Transverse colon (tissue), 4 donors: ENCODE measurements around the gene G6PC2.
"Not testable (repeated sequence)": the region's sequence is repeated elsewhere in the genome, so short reads cannot be mapped to it uniquely, and the experiment has no call there.

Experiments
- CTCF ChIP-seq, 5 experiments: fragments of 200-600 bp in 3 of 5; fragments of 450-650 bp in 2 of 5; sonication (generic) in 3 of 5; IDR thresholded peaks; 1 replicate in 2 of 5; 2 replicates in 3 of 5; pipeline ENCODE4 v1.5.1; 2016 to 2017; ENCODE audit warnings: antibody characterized with exemption in 5 of 5, inconsistent platforms in 3 of 5, mild to moderate bottlenecking in 2 of 5, moderate library complexity in 1 of 5
- EP300 ChIP-seq: sonication (generic); formaldehyde crosslinking; IDR thresholded peaks from one replicate; pipeline ENCODE4 v1.6.1; 2017; ENCODE audit warnings: antibody characterized with exemption, low read depth
- POLR2A ChIP-seq: fragments of 450-650 bp; IDR thresholded peaks from one replicate; pipeline ENCODE4 v1.6.1; 2016; ENCODE audit warnings: antibody characterized with exemption, mild to moderate bottlenecking, moderate library complexity
- POLR2AphosphoS5 ChIP-seq, 3 donors: sonication (generic); formaldehyde crosslinking; IDR thresholded peaks; one replicate each; pipeline ENCODE4 v1.6.1; 2016; ENCODE audit warnings: antibody characterized with exemption in 3 of 3

- TF ChIP-seq CTCF (IDR thresholded peaks at IDR 0.05); EP300; POLR2A; POLR2AphosphoS5 (IDR thresholded peaks at IDR 0.05): not testable (repeated sequence)
Observed at GRCh38 chr2:168867164-168867563, 33.9 kb upstream of the G6PC2 start.
